Omental fat pad (tissue), 4 donors: ENCODE data around the gene SPATA3. TPM values are rescaled to one million over a fixed set of nuclear protein-coding genes. Genes with fewer than 3 reads are reported as not detected.

ENCODE experiments used
- ATAC-seq: fragments of 150-250 bp; one replicate; pipeline ENCODE4 v1.9.1; 2016; ENCODE audit warnings: mild to moderate bottlenecking, moderate library complexity; ENCODE audit not compliant: low FRiP score
- DNase-seq: peaks from one replicate; pipeline ENCODE4 v3.0.0-alpha.2; 2019; ENCODE audit warnings: low spot score
- total RNA-seq, 4 donors: library from RNA; depleted of rRNA; stranded (reverse); fragments of >200 nt; gene quantifications; one replicate each; pipeline ENCODE4 v1.1.0, GENCODE V29; 2016
- TF ChIP-seq, protein P1 (sequence below), 3 donors: fragments of 450-650 bp; IDR thresholded peaks; one replicate each; pipeline ENCODE4 v1.5.1; 2016 to 2017; ENCODE audit warnings: antibody characterized with exemption in 3 of 3, mild to moderate bottlenecking in 3 of 3, moderate library complexity in 2 of 3

The SPATA3 gene
- total RNA-seq, 4 donors from 2014 or later, result not detected

DNA sequence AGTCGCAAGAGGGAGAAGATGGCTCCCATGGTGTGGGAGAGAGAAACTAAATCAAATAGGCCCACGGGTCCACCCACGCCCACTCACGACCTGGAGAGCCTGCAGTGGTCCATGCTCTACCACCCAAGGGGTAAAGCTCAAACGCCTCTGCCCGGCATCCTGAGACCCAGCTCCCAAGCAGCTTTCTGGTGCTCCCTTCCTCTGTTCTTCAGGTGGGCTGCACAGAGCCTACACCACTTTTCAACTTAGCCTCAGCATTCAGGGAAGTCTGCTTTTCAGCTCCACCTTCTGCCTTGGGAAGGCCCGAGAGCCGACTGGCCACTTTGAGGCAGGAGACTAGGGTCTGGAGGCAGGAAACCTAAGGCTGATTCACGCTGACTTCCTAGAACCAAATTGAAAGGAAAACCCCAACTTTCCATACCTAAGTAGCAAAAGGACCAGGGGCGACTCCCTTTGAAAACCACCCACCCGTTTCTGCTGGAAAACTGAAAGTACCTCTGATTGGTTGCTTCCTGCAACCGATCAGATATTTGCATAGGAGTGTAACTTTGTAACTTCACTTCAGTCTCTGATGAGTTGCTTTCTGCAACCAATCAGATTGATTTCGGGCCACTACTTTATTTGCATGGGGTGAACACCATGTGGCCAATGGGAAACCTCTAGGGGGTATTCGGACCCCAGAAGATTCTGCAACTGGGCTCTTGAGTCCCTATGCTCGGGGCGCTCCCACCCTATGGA is 26.8 kb upstream of the SPATA3 start:
- TF ChIP-seq, protein P1, sequence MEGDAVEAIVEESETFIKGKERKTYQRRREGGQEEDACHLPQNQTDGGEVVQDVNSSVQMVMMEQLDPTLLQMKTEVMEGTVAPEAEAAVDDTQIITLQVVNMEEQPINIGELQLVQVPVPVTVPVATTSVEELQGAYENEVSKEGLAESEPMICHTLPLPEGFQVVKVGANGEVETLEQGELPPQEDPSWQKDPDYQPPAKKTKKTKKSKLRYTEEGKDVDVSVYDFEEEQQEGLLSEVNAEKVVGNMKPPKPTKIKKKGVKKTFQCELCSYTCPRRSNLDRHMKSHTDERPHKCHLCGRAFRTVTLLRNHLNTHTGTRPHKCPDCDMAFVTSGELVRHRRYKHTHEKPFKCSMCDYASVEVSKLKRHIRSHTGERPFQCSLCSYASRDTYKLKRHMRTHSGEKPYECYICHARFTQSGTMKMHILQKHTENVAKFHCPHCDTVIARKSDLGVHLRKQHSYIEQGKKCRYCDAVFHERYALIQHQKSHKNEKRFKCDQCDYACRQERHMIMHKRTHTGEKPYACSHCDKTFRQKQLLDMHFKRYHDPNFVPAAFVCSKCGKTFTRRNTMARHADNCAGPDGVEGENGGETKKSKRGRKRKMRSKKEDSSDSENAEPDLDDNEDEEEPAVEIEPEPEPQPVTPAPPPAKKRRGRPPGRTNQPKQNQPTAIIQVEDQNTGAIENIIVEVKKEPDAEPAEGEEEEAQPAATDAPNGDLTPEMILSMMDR (IDR thresholded peaks at IDR 0.05), result no peak
- no peak for DNase-seq
- ATAC-seq, result no peak

DNA sequence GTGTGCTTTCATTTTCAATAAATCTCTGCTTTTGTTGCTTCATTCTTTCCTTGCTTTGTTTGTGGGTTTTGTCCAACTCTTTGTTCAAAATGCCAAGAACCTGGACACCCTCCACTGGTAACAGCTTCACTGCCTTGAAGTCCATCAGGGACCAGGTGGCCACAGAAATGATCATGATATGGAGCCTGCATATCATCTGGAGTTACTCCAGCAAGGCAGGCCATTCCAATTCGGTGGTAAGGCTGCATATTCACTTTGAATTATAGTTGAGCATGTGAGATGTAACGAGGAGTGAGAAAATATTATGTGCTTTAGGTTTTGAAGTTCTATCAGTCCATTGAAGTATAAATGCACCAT is 26.3 kb upstream of the SPATA3 start:
- TF ChIP-seq, protein P1 (IDR thresholded peaks at IDR 0.05), result no peak
- ATAC-seq (no peak), DNase-seq (no peak)

DNA sequence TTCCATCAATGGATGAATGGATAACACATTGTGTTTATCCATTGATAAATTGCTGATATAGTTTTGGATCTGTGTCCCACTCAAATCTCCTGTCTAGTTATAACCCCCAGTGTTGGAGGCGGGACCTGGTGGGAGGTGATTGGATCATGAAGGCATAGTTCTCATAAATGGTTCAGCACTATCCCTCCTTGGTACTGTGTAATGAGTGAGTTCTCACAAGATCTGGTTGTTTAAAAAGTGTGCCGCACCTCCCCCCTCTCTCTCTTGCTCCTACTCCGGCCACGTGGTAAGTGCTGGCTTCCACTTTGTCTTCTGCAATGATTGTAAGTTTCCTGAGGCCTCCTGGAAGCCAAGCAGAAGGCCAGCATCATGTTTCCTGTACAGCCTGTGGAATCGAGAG is 23.9 kb upstream of the SPATA3 start:
- DNase-seq (no peak), ATAC-seq (no peak)
- TF ChIP-seq, protein P1 (IDR thresholded peaks at IDR 0.05), result no peak

DNA sequence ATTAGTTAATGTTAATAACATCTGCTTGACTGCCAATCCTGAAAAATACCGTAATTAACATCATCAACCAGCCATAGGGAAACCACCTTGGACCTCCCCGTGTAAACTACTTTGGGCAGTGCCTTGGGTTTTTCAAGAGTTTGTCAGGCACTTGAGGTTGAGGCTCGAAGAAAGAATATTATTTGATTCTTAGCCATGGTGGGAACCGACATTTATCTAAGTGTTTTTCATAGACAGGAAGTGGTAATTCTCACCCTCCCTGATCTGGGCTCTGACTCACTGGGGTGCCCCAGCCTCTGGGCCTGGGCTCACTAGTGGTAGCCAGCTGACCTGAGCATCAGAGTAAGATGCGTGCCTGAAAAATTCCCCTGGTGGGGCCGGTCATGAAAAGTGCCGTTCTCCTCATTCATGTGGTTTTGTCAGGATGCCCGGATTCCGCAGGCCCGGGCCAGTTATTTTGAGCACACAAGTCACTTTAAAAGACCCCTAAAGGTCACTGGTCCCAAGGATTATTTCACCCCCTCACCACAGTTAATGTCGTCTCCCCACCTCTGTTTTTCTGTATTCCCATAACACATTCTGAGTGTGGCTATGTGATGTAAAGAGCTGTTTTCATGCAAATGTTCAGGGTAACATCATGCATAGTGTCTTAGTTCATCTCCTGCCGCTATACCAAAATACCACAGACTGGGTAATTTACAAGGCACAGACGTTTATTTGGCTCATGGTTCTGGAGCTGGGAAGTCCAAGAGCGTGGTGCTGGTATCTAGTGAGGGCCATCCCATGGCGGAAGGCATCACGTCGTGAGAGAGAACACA is 21.6 kb upstream of the SPATA3 start:
- TF ChIP-seq, protein P1 (IDR thresholded peaks at IDR 0.05), result no peak
- DNase-seq (no peak), ATAC-seq (no peak)

DNA sequence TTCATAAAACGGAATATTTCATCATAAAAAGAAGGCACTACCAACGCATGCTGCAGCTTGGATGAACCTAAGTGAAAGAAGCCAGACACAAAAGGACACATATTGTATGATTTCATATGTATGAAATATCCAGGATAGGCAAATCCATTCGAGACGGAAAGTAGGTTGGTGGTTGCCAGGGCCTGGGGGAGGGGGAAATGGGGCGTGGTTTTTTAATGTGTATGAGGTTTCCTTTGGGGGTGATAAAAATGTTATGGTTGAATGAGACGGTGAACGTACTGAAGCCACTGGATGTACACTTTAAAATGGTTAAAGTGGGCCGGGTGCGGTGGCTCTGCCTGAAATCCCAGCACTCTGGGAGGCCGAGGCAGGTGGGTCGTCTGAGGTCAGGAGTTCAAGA is 20.0 kb upstream of the SPATA3 start:
- ATAC-seq (no peak), DNase-seq (no peak)
- TF ChIP-seq, protein P1 (IDR thresholded peaks at IDR 0.05), result no peak

DNA sequence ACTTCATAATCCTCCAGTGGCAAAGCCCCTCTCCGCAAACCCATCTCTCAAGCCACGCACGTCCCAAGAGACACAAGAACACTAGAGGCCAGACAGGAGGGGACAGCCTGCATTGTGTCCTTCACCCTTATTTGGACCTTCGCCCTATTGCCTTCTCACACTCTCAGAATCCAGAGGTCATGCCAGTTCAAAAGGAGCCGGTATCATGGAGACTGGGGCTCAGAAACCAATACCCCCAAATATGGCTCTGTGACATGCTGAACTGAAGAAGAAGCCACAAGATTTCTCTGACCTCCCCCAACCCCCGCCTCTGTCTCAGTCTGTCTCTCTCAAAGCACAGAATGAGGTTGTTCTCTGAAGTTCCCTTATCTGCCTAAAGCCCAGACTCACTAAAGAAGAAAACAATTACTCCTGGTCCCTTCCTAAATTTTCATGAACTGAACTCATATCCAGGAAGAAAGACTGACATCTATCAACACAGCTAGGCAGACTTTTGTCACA is 19.2 kb upstream of the SPATA3 start:
- TF ChIP-seq, protein P1 (IDR thresholded peaks at IDR 0.05), result no peak
- ATAC-seq (no peak), DNase-seq (no peak)
